ENCODE results near the gene PTPRA.

PTPRA gene

GRCh38 chr20:2937902-2938301 lies 64.6 kb downstream of the PTPRA start:
- no peak for DNase-seq

- no peak for DNase-seq
These were observed 69.2 kb downstream of the PTPRA start for GRCh38 chr20:2942439-2942838.

- peak; percentile 90 for DNase-seq
These were observed 74.0 kb downstream of the PTPRA start for GRCh38 chr20:2946988-2947961.

GRCh38 chr20:2948968-2949367 lies 75.7 kb downstream of the PTPRA start:
- DNase-seq = no peak

DNA sequence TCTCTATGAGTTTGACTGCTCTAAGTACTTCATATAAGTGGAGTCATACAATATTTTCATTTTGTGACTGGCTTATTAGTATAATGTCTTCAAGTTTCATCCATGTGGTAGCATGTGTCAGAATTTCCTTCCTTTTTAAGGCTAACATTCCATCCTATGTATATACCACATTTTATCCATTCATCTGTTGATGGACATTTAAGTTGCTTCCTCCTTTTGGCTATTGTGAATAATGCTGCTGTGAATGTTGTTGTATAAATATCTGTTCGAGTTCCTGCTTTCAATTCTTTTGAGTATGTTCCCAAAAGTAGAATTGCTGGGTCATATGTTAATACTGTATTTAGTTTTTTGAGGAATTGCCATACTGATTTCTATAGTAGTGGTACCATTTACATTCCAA lies 79.5 kb downstream of the PTPRA start:
- peak; percentile 15 for DNase-seq

GRCh38 chr20:2955257-2955970 lies 82.1 kb downstream of the PTPRA start:
- no peak for DNase-seq

GRCh38 chr20:2956480-2956879 lies 83.2 kb downstream of the PTPRA start:
- no peak for DNase-seq

GRCh38 chr20:2967841-2968240 lies 94.6 kb downstream of the PTPRA start:
- DNase-seq = no peak

DNA sequence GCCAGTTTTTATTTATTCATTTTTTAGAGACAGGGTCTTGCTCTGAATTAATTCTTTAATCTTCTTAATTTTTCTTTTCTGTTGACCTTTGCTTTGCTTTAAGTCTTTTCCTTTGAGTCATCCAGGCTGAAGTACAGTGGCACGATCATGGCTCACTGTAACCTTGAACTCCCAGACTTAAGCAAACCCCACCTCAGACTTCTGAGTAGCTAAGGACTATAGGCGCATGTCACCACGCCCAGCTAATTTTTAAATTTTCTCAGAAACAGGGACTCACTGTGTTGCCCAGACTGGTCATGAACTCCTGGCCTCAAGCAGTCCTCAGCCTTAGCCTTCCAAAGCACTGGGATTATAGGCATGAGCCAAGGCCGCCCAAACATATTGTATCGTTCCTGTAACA lies 98.8 kb downstream of the PTPRA start:
- no peak for DNase-seq

DNA sequence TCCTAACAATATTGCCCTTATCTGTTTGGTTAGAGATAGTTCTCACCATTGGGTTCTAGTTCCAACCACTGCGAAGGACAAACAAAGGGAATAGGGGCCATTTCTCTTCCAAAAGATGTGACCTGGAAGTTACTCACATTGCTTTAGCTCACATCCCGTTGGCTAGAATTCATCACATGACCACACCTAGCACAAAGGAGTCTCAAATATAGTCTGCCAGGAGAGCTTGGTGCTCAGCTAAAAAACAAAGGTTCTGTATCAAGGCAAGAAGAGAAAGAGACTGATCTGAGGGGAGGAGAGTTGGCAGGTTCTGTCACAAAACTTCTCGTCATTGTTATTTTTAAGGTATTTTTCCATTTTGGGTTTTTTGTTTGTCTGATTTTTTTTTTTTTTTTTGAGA lies 100.3 kb downstream of the PTPRA start:
- DNase-seq = no peak

DNA sequence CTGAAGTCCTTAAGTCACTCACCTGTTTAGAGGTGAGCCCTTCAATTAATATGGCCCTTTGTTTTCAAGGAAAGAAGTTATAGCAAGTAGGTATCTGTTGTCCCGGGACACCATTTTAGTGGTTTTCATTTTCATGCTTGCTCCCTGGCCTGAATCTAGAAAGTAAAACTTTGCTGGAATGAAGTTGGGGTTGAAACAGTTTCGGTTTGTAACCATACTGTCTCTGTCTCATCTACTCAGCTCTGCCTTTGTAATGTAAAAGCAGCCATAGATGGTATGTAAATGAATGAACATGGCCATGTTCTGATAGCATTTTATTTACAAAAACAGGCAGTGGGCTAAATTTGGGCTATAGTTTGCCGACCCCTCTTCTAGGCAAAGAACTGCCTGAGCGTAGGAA lies 105.2 kb downstream of the PTPRA start:
- DNase-seq = no peak

GRCh38 chr20:2981646-2982045 lies 108.4 kb downstream of the PTPRA start:
- no peak for DNase-seq

DNA sequence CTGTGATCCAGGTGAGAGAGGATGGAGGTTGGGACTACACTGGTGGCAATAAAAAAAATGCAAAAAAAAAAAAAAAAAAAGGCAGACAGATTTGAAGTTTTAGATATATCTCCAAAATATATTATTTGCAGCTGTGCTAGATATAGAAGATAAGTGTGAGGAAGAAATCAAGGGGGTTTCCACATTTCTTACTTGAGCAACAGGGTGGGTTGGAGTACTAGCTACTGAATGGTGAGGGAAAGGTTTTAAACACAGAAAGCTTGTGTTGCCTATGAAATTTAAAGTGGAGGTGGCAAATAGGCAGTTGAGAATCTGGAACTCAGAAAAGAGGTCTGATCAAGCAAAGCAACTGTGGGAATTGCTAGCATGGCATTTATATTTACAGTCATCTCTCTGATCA lies 110.2 kb downstream of the PTPRA start:
- no peak for DNase-seq

DNA sequence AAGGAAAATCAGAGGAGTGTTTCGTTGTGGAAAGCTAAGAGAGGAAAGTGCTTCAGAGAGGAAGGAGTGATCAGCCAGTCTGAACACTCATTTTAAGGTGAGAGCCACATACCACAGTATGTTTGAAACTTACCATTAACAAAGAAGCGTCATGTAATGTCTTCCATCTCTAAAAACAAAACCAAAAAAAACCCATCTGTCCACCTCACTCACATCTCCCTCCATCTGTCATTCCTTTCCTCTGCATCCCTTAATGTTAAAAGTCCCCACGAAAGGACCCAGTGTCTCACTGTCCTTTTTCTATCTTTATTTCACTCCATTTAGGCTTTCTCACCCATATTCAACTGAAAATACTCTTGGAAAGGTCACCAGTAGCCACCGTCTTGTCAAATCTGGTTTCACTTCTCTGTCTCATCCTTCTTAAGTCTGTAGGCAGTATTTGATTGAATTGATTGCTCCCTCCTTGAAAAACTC lies 110.8 kb downstream of the PTPRA start:
- DNase-seq = no peak

DNA sequence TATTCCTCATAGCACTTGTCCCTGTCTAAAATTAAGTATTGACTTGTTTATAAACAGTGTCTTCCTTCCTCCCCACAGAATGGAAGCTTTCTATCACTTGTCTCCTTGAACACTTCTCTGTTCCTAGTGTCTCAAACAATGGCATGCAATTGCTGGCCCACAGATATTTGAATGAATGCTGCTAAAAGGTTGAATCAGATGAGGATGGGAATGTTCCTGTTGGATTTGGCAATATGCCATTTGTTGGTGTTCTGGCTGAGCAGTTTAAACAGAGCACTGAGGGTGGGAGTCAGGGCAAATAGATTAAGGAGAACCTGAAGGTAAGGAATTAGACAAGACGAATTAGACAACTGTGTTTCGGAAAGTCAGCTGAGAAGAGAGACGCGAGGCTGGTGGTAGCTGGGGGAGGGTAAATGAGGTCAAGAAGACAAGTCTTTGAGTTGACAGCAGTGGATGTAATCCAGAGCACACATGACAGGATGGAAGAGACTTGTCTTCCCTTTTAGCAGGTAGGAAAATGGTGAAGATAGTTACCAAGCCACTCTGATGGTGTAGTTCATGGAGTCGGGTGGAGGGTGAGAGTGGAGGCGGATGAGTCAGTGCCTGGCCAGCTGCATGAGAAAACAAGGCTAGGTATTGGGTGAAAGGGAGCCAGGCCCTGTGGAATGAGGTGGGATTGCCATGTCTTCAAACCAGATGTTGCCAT lies 111.8 kb downstream of the PTPRA start:
- DNase-seq = no peak

- DNase-seq = peak; percentile 48
These were observed 113.2 kb downstream of the PTPRA start for GRCh38 chr20:2986466-2986865.

GRCh38 chr20:2987861-2988260 lies 114.6 kb downstream of the PTPRA start:
- DNase-seq = no peak

DNA sequence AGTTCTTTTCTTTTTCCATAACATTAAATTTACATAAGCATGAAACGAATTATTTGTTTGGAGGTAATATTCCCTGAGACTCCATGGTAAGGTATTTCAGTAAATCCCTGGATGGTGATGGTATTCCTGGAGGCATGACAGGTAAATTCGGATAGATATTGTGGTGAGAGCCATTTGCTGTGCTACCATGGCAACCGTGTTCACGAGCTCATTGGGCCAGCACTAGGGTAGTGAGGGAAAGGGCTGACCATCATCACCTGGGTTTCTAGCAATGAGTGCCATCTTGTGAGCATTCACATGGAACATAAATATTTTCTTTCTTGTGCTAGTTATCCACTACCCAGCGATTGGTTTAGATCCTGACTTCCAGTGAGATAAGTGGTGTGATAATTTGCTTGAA lies 118.3 kb downstream of the PTPRA start:
- DNase-seq = no peak

- DNase-seq = no peak
These were observed 120.0 kb downstream of the PTPRA start for GRCh38 chr20:2993250-2993649.

DNA sequence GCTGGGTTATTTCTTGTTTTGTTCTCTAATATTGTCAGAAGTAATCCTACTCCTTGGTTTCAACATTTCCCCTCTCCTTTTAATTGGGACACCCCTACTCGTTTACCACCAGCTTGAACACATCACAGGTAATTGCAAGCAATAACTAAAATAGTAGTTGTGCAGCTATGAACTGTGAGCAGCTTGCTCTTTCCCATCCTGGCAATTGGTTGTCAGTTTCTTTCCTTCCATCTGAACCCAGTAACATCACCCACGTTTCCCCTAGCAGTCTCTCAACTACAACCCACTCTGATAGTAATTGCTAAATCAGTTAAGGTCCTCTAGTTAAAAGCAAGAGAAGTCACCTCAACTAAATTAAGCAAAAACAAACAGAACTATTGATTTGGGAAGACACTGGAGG lies 122.5 kb downstream of the PTPRA start:
- DNase-seq = no peak

GRCh38 chr20:2998728-2999127 lies 125.4 kb downstream of the PTPRA start:
- no peak for DNase-seq

DNA sequence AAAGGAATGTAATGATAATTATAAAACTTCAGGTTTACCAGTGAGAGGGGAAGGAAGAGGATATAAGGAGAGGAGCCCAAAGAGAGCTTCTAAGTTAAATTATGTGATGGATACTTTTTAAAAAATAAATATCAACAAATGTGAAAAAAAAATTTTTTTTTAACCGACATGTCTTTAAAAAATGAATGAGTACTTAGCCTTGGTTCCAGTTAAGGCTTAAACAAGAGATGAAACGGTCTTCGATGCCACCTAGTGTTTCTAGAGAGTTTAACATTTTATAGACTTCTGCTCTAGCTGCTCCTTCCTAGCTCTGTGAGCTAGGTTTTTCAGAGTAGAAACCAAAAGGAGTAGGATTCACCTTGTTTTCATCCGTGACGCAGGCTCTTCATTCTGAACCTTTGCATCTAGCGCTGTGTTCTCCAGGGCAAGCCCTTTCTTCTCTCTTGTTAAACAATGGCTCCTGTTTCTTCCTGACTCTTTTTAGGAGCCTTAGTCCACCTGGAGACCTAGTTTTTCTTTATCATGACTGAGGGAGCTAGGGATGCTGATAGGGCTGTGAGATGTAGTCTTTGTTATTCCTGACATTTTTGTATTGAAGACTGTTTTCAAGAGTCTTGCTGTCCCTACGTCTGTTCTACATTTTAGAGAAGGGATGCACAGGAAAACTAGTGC lies 127.7 kb downstream of the PTPRA start:
- DNase-seq = peak; percentile 34

DNA sequence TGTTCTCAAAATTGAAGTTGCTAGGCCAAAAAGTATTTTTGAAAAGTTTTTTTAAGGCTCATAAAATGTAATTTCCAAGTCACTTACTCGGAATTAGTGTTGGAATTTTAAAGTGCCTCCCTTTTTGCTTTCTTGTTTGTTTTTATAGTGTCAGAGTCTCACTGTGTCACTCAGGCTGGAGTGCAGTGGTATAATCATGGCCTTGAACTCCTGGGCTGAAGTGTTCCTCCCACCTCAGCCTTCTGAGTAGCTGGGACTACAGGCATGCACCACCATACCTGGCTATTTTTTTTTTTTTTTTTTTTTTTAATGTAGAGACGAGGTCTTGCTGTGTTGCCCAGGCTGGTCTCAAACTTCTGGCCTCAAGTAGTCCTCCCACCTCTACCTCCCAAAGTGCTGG lies 130.1 kb downstream of the PTPRA start:
- no peak for DNase-seq

Measured in GF-D8 (cell line).